ENCODE measurements around the gene SFR1. TPM values are rescaled to one million over a fixed set of nuclear protein-coding genes. Genes with fewer than 3 reads are reported as not detected.

SFR1 gene
- total and polyA plus RNA-seq, 2 donors, result 6.8 to 13.6 TPM

- Histone ChIP-seq H3K27ac (ENCODE audit: low read depth) (peak overlapping the region; percentile 92), H3K4me1 (ENCODE audit: insufficient read depth) (peaks cover 2% of the 10 kb centered on the region), H3K36me3 (ENCODE audit: insufficient read depth) (no peaks in the 10 kb centered on the region), H3K4me3 (ENCODE audit: low read depth, low read length) (peak overlapping the region; percentile 43)
- whole genome bisulfite sequencing, result under 1% methylated on average over 28 of the region's 28 CpGs
- DNase-seq (ENCODE audit: extremely low spot score), result peak; percentile 93
Measured at GRCh38 chr10:104120903-104121484, 977 bp upstream of the SFR1 start.

GRCh38 chr10:104122225-104123107 lies 495 bp downstream of the SFR1 start:
- Histone ChIP-seq H3K27ac (ENCODE audit: low read depth) (peak overlapping the region; percentile 65), H3K4me3 (ENCODE audit: low read depth, low read length) (peak overlapping the region; percentile 60), H3K36me3 (ENCODE audit: insufficient read depth) (no peaks in the 10 kb centered on the region), H3K4me1 (ENCODE audit: insufficient read depth) (peaks cover 2% of the 10 kb centered on the region)
- 19% methylated on average over 23 of the region's 23 CpGs for WGBS
- DNase-seq (ENCODE audit: extremely low spot score), result no peak

GRCh38 chr10:104123397-104123796 lies 1.4 kb downstream of the SFR1 start:
- DNase-seq (ENCODE audit: extremely low spot score), result no peak
- Histone ChIP-seq H3K4me3 (ENCODE audit: low read depth, low read length) (no peak overlapping the region), H3K27ac (ENCODE audit: low read depth) (no peak overlapping the region), H3K36me3 (ENCODE audit: insufficient read depth) (no peaks in the 10 kb centered on the region), H3K4me1 (ENCODE audit: insufficient read depth) (peaks cover 2% of the 10 kb centered on the region)
- WGBS, result 88% methylated on average over 1 of the region's 1 CpG

DNA sequence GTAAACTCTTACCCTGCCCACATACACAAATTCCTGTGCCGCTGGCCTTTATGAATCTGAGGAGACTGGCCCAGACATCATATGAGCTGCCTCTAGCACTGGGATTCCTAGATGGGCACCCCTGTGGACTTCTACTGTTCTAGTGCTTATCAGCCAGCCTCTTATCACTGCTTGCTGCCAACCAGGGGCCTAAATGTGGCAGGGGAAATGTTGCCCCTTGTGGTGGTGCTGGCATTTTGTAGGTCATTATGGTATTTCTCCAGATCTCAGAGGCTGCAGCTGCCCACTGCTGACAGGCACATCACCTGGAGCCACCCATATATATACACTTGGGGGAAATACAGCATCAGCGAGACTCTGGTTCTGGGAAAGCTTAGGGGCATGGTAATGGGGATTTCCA lies 5.4 kb downstream of the SFR1 start:
- Histone ChIP-seq H3K36me3 (ENCODE audit: insufficient read depth) (no peaks in the 10 kb centered on the region), H3K4me3 (ENCODE audit: low read depth, low read length) (no peak overlapping the region), H3K27ac (ENCODE audit: low read depth) (no peak overlapping the region), H3K4me1 (ENCODE audit: insufficient read depth) (no peaks in the 10 kb centered on the region)
- DNase-seq (ENCODE audit: extremely low spot score), result no peak
- WGBS, result 87% methylated on average over 2 of the region's 2 CpGs

DNA sequence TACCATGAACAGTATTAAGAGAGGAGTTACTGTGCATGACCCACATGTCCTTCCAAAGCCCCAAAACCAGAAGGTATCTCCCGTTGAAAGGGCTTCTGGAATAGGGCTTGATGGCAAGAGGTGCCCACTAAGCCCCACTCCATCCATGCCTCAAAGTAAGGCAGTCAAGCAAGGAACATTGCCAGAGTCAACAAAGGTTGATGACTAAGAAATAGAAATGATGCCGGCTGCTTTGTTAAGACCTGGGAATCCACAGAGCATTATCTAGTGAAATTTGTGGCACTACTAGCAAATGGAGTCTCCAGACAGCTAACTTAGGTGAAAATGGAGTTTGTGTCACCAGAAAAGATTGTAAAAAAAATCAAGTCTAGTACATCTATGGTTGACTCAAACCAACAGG lies 6.2 kb downstream of the SFR1 start:
- WGBS, result 89% methylated on average over 2 of the region's 2 CpGs
- H3K4me1 ChIP-seq (ENCODE audit: insufficient read depth), result no peaks in the 10 kb centered on the region
- H3K27ac ChIP-seq (ENCODE audit: low read depth), result no peak overlapping the region
- DNase-seq (ENCODE audit: extremely low spot score), result no peak
- no peaks in the 10 kb centered on the region for H3K36me3 ChIP-seq (ENCODE audit: insufficient read depth)
- no peak overlapping the region for H3K4me3 ChIP-seq (ENCODE audit: low read depth, low read length)

DNA sequence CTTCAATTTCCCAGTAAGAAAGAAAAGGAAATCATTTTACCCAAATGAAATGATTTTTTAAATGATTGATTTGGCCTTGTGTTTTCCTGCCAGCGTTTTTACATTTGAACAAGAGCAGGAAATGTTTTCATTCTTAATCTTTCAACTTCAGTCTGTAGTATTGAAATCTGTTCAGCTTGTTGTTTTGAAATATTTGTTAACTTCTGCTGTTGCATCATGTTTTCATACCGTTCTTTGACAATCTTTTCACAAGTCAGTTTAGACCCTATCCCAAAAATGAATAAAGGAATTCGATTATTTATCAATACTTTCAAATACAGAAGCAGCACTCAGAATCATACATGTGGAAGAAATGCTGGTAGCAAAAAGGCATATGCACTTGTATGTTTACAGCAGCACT lies 8.1 kb downstream of the SFR1 start:
- 64% methylated on average over 3 of the region's 3 CpGs for WGBS
- Histone ChIP-seq H3K27ac (ENCODE audit: low read depth) (no peak overlapping the region), H3K4me3 (ENCODE audit: low read depth, low read length) (no peak overlapping the region), H3K4me1 (ENCODE audit: insufficient read depth) (no peaks in the 10 kb centered on the region), H3K36me3 (ENCODE audit: insufficient read depth) (no peaks in the 10 kb centered on the region)
- no peak for DNase-seq (ENCODE audit: extremely low spot score)

DNA sequence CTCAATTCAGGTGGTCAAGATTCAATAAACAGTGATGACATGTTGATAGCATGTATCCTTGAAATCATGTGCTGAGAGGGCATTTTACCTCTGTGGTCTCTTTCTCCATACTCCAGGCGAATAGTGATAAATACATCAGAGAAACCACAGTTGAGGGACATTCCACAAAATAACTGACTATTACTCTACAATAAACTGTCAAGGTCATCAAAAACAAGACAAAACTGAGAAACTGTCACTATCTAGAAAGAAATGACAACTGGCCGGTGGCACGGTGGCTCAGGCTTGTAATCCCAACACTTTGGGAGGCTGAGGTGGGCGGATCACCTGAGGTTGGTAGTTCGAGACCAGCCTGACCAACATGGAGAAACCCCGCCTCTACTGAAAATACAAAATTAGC lies 16.2 kb downstream of the SFR1 start:
- 93% methylated on average over 6 of the region's 6 CpGs for WGBS
- no peak for DNase-seq (ENCODE audit: extremely low spot score)
- H3K4me3 ChIP-seq (ENCODE audit: low read depth, low read length), result no peak overlapping the region
- no peak overlapping the region for H3K27ac ChIP-seq (ENCODE audit: low read depth)
- no peaks in the 10 kb centered on the region for H3K36me3 ChIP-seq (ENCODE audit: insufficient read depth)
- no peaks in the 10 kb centered on the region for H3K4me1 ChIP-seq (ENCODE audit: insufficient read depth)

DNA sequence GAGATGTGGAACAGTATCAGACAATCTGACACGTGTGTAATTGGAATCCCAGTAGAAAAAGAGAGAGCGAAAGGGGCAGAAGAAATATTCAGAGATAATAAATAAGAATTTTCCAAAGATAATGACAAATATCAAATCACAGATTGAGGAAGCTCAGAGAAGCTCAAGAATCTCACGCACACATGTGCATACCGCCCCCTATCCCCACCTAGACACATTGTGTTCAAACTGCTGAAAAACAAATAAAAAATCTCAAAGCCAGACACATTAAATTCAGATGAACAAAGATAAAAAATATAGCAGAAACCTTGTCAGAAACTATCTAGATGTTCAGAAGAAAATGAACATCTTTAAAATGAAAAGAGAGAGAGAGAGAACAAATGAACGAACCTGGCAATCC lies 17.2 kb downstream of the SFR1 start:
- Histone ChIP-seq H3K36me3 (ENCODE audit: insufficient read depth) (no peaks in the 10 kb centered on the region), H3K27ac (ENCODE audit: low read depth) (no peak overlapping the region), H3K4me1 (ENCODE audit: insufficient read depth) (no peaks in the 10 kb centered on the region), H3K4me3 (ENCODE audit: low read depth, low read length) (no peak overlapping the region)
- WGBS, result 66% methylated on average over 5 of the region's 5 CpGs
- DNase-seq (ENCODE audit: extremely low spot score), result no peak

DNA sequence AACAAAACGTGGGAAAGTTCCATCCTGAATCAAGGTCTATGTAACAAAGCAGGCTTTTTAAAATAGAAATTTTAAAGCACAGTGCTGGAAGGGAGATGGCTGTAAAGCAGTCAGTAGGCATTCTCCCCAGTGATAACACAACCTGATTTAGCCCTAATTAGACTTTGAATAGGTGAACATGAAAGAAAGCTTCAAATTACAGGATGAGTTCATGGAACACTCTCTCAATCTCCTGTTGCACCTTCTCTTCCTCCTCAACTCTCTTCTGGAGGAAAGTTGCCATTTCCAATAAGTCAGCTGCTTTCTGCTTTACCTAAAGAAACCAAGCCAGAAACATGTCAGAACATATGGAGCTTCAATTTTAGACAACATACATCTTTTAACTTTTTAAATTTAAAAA lies 20.1 kb downstream of the SFR1 start:
- no peak overlapping the region for H3K27ac ChIP-seq (ENCODE audit: low read depth)
- 29% methylated on average over 1 of the region's 1 CpG for WGBS
- H3K4me3 ChIP-seq (ENCODE audit: low read depth, low read length), result no peak overlapping the region
- H3K36me3 ChIP-seq (ENCODE audit: insufficient read depth), result no peaks in the 10 kb centered on the region
- H3K4me1 ChIP-seq (ENCODE audit: insufficient read depth), result no peaks in the 10 kb centered on the region
- no peak for DNase-seq (ENCODE audit: extremely low spot score)

GRCh38 chr10:104143829-104144228 lies 21.9 kb downstream of the SFR1 start:
- H3K4me3 ChIP-seq (ENCODE audit: low read depth, low read length), result no peak overlapping the region
- H3K4me1 ChIP-seq (ENCODE audit: insufficient read depth), result no peaks in the 10 kb centered on the region
- WGBS, result 75% methylated on average over 3 of the region's 3 CpGs
- H3K27ac ChIP-seq (ENCODE audit: low read depth), result no peak overlapping the region
- no peaks in the 10 kb centered on the region for H3K36me3 ChIP-seq (ENCODE audit: insufficient read depth)
- no peak for DNase-seq (ENCODE audit: extremely low spot score)

DNA sequence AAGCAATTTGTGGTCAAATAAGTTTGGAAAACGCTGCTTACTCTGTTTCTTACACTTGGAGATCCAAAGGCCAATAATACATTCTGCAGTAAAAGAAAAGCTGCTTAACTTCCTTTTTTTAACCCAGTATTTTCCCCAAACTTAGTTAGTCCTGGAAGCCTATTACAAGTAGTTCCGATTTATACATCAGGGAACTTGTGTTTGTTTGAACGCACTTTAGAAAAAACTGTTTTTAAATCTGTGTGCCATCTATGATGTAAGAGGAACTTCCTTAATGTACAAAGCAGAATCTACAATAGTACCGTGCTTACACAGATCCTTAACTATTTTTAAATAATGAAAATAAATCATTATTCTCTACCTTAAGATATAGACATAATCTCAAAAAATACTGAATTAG lies 23.0 kb downstream of the SFR1 start:
- DNase-seq (ENCODE audit: extremely low spot score), result no peak
- H3K4me1 ChIP-seq (ENCODE audit: insufficient read depth), result no peaks in the 10 kb centered on the region
- no peaks in the 10 kb centered on the region for H3K36me3 ChIP-seq (ENCODE audit: insufficient read depth)
- WGBS, result 62% methylated on average over 4 of the region's 4 CpGs
- H3K27ac ChIP-seq (ENCODE audit: low read depth), result no peak overlapping the region
- H3K4me3 ChIP-seq (ENCODE audit: low read depth, low read length), result no peak overlapping the region

GRCh38 chr10:104146882-104147281 lies 24.9 kb downstream of the SFR1 start:
- WGBS, result 88% methylated on average over 1 of the region's 1 CpG
- DNase-seq (ENCODE audit: extremely low spot score), result no peak
- Histone ChIP-seq H3K27ac (ENCODE audit: low read depth) (no peak overlapping the region), H3K4me3 (ENCODE audit: low read depth, low read length) (no peak overlapping the region), H3K36me3 (ENCODE audit: insufficient read depth) (no peaks in the 10 kb centered on the region), H3K4me1 (ENCODE audit: insufficient read depth) (no peaks in the 10 kb centered on the region)

DNA sequence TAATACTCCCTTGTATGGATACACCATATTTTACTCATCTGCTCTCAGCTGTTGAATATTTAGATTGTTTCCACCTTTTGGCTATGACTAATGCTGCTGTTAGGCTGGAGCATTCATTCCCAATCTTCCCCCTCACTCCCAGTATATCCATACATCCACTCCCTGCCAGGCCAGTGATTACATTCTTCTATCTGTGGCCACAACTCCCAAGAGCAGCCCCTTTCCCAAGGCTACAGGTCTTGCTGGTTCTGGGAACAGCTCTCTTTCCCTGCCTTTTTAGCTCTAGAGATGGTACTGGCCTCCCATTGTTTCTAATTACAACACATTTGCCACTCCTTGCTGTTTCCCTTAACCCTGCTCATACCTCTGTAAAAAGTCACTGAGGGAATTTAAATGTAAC lies 28.2 kb downstream of the SFR1 start:
- Histone ChIP-seq H3K4me3 (ENCODE audit: low read depth, low read length) (no peak overlapping the region), H3K4me1 (ENCODE audit: insufficient read depth) (no peaks in the 10 kb centered on the region), H3K36me3 (ENCODE audit: insufficient read depth) (no peaks in the 10 kb centered on the region), H3K27ac (ENCODE audit: low read depth) (no peak overlapping the region)
- no peak for DNase-seq (ENCODE audit: extremely low spot score)

GRCh38 chr10:104151737-104152136 lies 29.8 kb downstream of the SFR1 start:
- no peaks in the 10 kb centered on the region for H3K4me1 ChIP-seq (ENCODE audit: insufficient read depth)
- H3K27ac ChIP-seq (ENCODE audit: low read depth), result no peak overlapping the region
- DNase-seq (ENCODE audit: extremely low spot score), result no peak
- no peaks in the 10 kb centered on the region for H3K36me3 ChIP-seq (ENCODE audit: insufficient read depth)
- no peak overlapping the region for H3K4me3 ChIP-seq (ENCODE audit: low read depth, low read length)
